HepG2 (cell line): Measurements from ENCODE around the gene ATG2A. TPM values are rescaled to one million over a fixed set of nuclear protein-coding genes. Genes with fewer than 3 reads are reported as not detected.

Source experiments
- CHD4 ChIP-seq: fragments of 200-600 bp; sonication (generic); IDR thresholded peaks from 2 replicates; pipeline ENCODE4 v1.7.0; 2017; ENCODE audit warnings: mild to moderate bottlenecking, low read length, borderline replicate concordance
- FIP1L1 ChIP-seq: fragments of 200-400 bp; formaldehyde crosslinking; IDR thresholded peaks from 2 replicates; pipeline ENCODE4 v1.6.1; 2018; ENCODE audit warnings: low read depth, mild to moderate bottlenecking, low read length, moderate library complexity, borderline replicate concordance; ENCODE audit not compliant: insufficient read depth
- ISX ChIP-seq: sonication (generic); formaldehyde crosslinking; conservative IDR thresholded peaks from 2 replicates; pipeline ENCODE4 v1.5.0; 2020; ENCODE audit warnings: missing genetic modification reagents
- NPAS2 ChIP-seq: sonication (generic); formaldehyde crosslinking; IDR thresholded peaks from 2 replicates; pipeline ENCODE4 v1.8.0; 2022; ENCODE audit warnings: mild to moderate bottlenecking, missing genetic modification reagents, borderline replicate concordance
- POLR2AphosphoS2 ChIP-seq: IDR thresholded peaks from 2 replicates; pipeline ENCODE4 v1.6.1; 2011; ENCODE audit warnings: low read depth, low read length, improper control_type of control experiment
- PTBP1 ChIP-seq: fragments of 200-400 bp; formaldehyde crosslinking; IDR thresholded peaks from 2 replicates; pipeline ENCODE4 v1.6.1; 2018; ENCODE audit warnings: low read length, low read depth; ENCODE audit not compliant: poor library complexity, severe bottlenecking
- RFX3 ChIP-seq: IDR thresholded peaks from 2 replicates; pipeline ENCODE4 v1.6.1; 2016; ENCODE audit warnings: missing biosample characterization, missing genetic modification reagents
- SOX13 ChIP-seq, 3 experiments: fragments of 450-650 bp in 1 of 3; sonication (generic) in 1 of 3; formaldehyde crosslinking in 1 of 3; IDR thresholded peaks in 2 of 3; conservative IDR thresholded peaks in 1 of 3; 2 replicates each; pipeline versions ENCODE4 v1.5.0 to v1.6.1; 2016 to 2020; ENCODE audit warnings: antibody characterized with exemption in 1 of 3, mild to moderate bottlenecking in 1 of 3, missing compliant biosample characterization in 1 of 3, missing genetic modification reagents in 1 of 3, moderate library complexity in 1 of 3
- TBL1XR1 ChIP-seq: fragments of 150-350 bp; IDR thresholded peaks from 2 replicates; pipeline ENCODE4 v1.6.1; 2014; ENCODE audit warnings: borderline replicate concordance, low read length; ENCODE audit not compliant: partially characterized antibody
- ZBTB1 ChIP-seq: sonication (generic); formaldehyde crosslinking; IDR thresholded peaks from 2 replicates; pipeline ENCODE4 v1.4.0; 2020; ENCODE audit warnings: missing genetic modification reagents, borderline replicate concordance
- ZBTB3 ChIP-seq: sonication (generic); formaldehyde crosslinking; IDR thresholded peaks from 2 replicates; pipeline ENCODE4 v1.4.0; 2020; ENCODE audit warnings: low read depth, mild to moderate bottlenecking, moderate library complexity, missing genetic modification reagents, borderline replicate concordance
- ZNF33B ChIP-seq: sonication (generic); formaldehyde crosslinking; IDR thresholded peaks from 2 replicates; pipeline ENCODE4 v1.5.1; 2020; ENCODE audit warnings: mild to moderate bottlenecking, missing genetic modification reagents
- ZNF563 ChIP-seq: sonication (generic); formaldehyde crosslinking; IDR thresholded peaks from 2 replicates; pipeline ENCODE4 v1.8.0; 2022; ENCODE audit warnings: mild to moderate bottlenecking, moderate library complexity, missing genetic modification reagents
- ZNF792 ChIP-seq: IDR thresholded peaks from 2 replicates; pipeline ENCODE4 v1.6.1; 2016
- polyA plus RNA-seq, 8 experiments: library from polyadenylated mRNA; depleted of rRNA in 3 of 8; stranded (reverse) in 7 of 8; unstranded in 1 of 8; fragments of >200 nt; fragmentation: Illumina TruSeq in 4 of 8; extraction: Trizol in 4 of 8; gene quantifications; 2 replicates each; pipeline versions ENCODE4 v1.2.1 to v1.2.3, GENCODE V29; 2011 to 2016; ENCODE audit warnings: low read depth in 4 of 8, missing spikeins in 1 of 8, mixed read lengths in 1 of 8; ENCODE audit not compliant: insufficient read depth in 1 of 8
- total RNA-seq, 5 experiments: library from RNA; depleted of rRNA; stranded (reverse); fragments of >200 nt; fragmentation: Illumina TruSeq; extraction: Trizol; gene quantifications; 2 replicates each; pipeline ENCODE4 v1.2.3, GENCODE V29; 2016; ENCODE audit warnings: low read depth in 1 of 5
- TF ChIP-seq, protein P1 (sequence below): IDR thresholded peaks from 2 replicates; pipeline ENCODE4 v1.6.1; 2016; ENCODE audit warnings: missing compliant biosample characterization, missing genetic modification reagents, borderline replicate concordance
- TF ChIP-seq, protein P2 (sequence below): sonication (generic); formaldehyde crosslinking; IDR thresholded peaks from 2 replicates; pipeline ENCODE4 v1.4.0; 2020; ENCODE audit warnings: missing genetic modification reagents, mild to moderate bottlenecking, borderline replicate concordance
- TF ChIP-seq, protein P3 (sequence below): sonication (generic); formaldehyde crosslinking; IDR thresholded peaks from 2 replicates; pipeline ENCODE4 v1.8.1; 2023; ENCODE audit warnings: mild to moderate bottlenecking, inconsistent platforms, moderate library complexity, missing genetic modification reagents, borderline replicate concordance
- TF ChIP-seq, protein P4 (sequence below): sonication (generic); formaldehyde crosslinking; IDR thresholded peaks from 2 replicates; pipeline ENCODE4 v1.4.0; 2020; ENCODE audit warnings: mild to moderate bottlenecking, missing genetic modification reagents, borderline replicate concordance

Gene ATG2A
- total and polyA plus RNA-seq, 2 of the 13 experiments (the other 11 are each of a cell fraction or from before 2014, with no cell fraction given), result 6.7 to 8.0 TPM

DNA sequence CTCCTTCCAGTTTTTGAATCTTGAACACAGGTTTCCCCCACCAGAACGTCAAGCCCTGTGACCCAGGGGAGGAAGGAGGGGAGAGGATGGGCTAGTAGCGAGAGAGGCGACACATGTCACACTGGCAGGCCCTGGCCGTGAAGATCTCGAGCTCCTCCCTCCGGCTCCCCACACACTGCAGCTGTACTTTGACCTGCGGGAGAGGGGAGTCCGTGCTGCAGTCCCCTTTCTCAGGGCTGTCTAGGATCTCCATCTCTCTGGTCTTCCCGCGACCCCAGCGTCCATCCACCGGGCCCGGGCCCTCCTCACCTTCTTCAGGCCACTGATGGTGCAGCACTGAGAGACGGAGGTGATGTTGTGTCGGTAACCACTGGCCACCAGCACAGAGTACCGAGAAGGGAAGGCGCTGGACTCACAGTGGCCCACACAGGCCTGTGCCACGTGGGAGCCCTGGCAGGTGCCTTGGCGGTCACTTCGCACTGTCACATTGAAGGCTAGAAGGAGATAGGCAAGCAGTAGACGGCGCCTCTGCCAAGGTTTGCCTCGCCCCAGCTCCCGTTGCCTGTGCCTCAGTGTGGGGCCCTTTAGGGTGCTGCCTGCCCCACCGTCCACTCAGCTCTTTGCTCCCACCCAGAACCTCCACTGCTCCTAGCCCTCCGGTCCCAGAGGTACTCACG is 17.8 kb upstream of the ATG2A start (continued):
- TF ChIP-seq, protein P1, sequence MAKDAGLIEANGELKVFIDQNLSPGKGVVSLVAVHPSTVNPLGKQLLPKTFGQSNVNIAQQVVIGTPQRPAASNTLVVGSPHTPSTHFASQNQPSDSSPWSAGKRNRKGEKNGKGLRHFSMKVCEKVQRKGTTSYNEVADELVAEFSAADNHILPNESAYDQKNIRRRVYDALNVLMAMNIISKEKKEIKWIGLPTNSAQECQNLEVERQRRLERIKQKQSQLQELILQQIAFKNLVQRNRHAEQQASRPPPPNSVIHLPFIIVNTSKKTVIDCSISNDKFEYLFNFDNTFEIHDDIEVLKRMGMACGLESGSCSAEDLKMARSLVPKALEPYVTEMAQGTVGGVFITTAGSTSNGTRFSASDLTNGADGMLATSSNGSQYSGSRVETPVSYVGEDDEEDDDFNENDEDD (CRISPR knock-in tag), result peak; percentile 42; the same call in 1 of the 2 replicates
- TF ChIP-seq POLR2AphosphoS2 (no peak), SOX13 (IDR thresholded peaks at IDR 0.05) (no peak), SOX13 (CRISPR knock-in tag; conservative IDR thresholded peaks at IDR 0.05 in 1 of 2, IDR thresholded peaks at IDR 0.05 in 1 of 2) (no peak), ISX (CRISPR knock-in tag) (no peak), NPAS2 (CRISPR knock-in tag) (no peak), ZNF563 (CRISPR knock-in tag) (peak; percentile 76; the same call in 1 of the 2 replicates), FIP1L1 (no peak), ZNF792 (CRISPR knock-in tag) (no peak), RFX3 (CRISPR knock-in tag) (no peak), CHD4 (no peak), TBL1XR1 (no peak), PTBP1 (no peak), ZNF33B (CRISPR knock-in tag) (peak; percentile 87; the same call in 1 of the 2 replicates), ZBTB1 (CRISPR knock-in tag) (no peak), ZBTB3 (CRISPR knock-in tag) (0 out of 2 replicates have a peak, but pooled peaks have one; percentile 14)
- TF ChIP-seq, protein P2, sequence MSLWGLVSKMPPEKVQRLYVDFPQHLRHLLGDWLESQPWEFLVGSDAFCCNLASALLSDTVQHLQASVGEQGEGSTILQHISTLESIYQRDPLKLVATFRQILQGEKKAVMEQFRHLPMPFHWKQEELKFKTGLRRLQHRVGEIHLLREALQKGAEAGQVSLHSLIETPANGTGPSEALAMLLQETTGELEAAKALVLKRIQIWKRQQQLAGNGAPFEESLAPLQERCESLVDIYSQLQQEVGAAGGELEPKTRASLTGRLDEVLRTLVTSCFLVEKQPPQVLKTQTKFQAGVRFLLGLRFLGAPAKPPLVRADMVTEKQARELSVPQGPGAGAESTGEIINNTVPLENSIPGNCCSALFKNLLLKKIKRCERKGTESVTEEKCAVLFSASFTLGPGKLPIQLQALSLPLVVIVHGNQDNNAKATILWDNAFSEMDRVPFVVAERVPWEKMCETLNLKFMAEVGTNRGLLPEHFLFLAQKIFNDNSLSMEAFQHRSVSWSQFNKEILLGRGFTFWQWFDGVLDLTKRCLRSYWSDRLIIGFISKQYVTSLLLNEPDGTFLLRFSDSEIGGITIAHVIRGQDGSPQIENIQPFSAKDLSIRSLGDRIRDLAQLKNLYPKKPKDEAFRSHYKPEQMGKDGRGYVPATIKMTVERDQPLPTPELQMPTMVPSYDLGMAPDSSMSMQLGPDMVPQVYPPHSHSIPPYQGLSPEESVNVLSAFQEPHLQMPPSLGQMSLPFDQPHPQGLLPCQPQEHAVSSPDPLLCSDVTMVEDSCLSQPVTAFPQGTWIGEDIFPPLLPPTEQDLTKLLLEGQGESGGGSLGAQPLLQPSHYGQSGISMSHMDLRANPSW (CRISPR knock-in tag), result no peak
- TF ChIP-seq, protein P3, sequence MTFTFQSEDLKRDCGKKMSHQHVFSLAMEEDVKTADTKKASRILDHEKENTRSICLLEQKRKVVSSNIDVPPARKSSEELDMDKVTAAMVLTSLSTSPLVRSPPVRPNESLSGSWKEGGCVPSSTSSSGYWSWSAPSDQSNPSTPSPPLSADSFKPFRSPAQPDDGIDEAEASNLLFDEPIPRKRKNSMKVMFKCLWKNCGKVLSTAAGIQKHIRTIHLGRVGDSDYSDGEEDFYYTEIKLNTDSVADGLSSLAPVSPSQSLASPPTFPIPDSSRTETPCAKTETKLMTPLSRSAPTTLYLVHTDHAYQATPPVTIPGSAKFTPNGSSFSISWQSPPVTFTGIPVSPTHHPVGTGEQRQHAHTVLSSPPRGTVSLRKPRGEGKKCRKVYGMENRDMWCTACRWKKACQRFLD (CRISPR knock-in tag), result no peak
- TF ChIP-seq, protein P4, sequence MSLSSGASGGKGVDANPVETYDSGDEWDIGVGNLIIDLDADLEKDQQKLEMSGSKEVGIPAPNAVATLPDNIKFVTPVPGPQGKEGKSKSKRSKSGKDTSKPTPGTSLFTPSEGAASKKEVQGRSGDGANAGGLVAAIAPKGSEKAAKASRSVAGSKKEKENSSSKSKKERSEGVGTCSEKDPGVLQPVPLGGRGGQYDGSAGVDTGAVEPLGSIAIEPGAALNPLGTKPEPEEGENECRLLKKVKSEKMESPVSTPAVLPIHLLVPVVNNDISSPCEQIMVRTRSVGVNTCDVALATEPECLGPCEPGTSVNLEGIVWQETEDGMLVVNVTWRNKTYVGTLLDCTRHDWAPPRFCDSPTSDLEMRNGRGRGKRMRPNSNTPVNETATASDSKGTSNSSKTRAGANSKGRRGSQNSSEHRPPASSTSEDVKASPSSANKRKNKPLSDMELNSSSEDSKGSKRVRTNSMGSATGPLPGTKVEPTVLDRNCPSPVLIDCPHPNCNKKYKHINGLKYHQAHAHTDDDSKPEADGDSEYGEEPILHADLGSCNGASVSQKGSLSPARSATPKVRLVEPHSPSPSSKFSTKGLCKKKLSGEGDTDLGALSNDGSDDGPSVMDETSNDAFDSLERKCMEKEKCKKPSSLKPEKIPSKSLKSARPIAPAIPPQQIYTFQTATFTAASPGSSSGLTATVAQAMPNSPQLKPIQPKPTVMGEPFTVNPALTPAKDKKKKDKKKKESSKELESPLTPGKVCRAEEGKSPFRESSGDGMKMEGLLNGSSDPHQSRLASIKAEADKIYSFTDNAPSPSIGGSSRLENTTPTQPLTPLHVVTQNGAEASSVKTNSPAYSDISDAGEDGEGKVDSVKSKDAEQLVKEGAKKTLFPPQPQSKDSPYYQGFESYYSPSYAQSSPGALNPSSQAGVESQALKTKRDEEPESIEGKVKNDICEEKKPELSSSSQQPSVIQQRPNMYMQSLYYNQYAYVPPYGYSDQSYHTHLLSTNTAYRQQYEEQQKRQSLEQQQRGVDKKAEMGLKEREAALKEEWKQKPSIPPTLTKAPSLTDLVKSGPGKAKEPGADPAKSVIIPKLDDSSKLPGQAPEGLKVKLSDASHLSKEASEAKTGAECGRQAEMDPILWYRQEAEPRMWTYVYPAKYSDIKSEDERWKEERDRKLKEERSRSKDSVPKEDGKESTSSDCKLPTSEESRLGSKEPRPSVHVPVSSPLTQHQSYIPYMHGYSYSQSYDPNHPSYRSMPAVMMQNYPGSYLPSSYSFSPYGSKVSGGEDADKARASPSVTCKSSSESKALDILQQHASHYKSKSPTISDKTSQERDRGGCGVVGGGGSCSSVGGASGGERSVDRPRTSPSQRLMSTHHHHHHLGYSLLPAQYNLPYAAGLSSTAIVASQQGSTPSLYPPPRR (CRISPR knock-in tag), result no peak
